Measurements from ENCODE around the gene NPRL2. TPM values are rescaled to one million over a fixed set of nuclear protein-coding genes. Genes with fewer than 3 reads are reported as not detected.

The NPRL2 gene
- total RNA-seq, 2 donors from 2014 or later, result 22.8 to 32.1 TPM

GRCh38 chr3:50345586-50346234 lies 4.9 kb downstream of the NPRL2 start, which contains the start of gene ZMYND10:
TSS of gene ZMYND10 (minus strand) at chr3:50345732. CDS start at chr3:50345579, 153 bp downstream.
- TF ChIP-seq CTCF (IDR thresholded peaks at IDR 0.05) (no peak), POLR2AphosphoS5 (IDR thresholded peaks at IDR 0.05) (peak; percentile 27)
- WGBS, result 12% methylated on average over 41 of the region's 45 CpGs
- peak within 1 kb of the TSS in 1 of 2 donors; percentile 14 for H3K27ac ChIP-seq
- H3K27me3 ChIP-seq (replicated peaks; ENCODE audit: insufficient read depth), result no peaks in the 10 kb centered on the region
- no peaks in the 10 kb centered on the region for H3K36me3 ChIP-seq
- H3K4me3 ChIP-seq, result peak within 1 kb of the TSS; percentile 9 to 33
- DNase-seq (ENCODE audit: low spot score), result peak; percentile 43
- no peaks in the 10 kb centered on the region for H3K9me3 ChIP-seq
- peaks cover 10% of the 10 kb centered on the region for H3K4me1 ChIP-seq (replicated peaks)
- intact Hi-C loops (cut with DNase I), result loop anchor here (2.0 to 10.0 kb wide), 2 partner anchors 197 to 1059 kb away; no protein-coding TSS in a partner anchor

GRCh38 chr3:50345008-50345407 lies 5.6 kb downstream of the NPRL2 start:
- no peak for TF ChIP-seq POLR2AphosphoS5 (IDR thresholded peaks at IDR 0.05)
- no peak for TF ChIP-seq CTCF (IDR thresholded peaks at IDR 0.05)
- no peak for TF ChIP-seq POLR2A (IDR thresholded peaks at IDR 0.05)
- no peak for DNase-seq (ENCODE audit: low spot score)
- H3K4me1 ChIP-seq (replicated peaks), result peaks cover 10% of the 10 kb centered on the region
- 55% methylated on average over 6 of the region's 8 CpGs for WGBS
- no peaks in the 10 kb centered on the region for H3K36me3 ChIP-seq
- peak overlapping the region; percentile 9 to 33 for H3K4me3 ChIP-seq
- no peaks in the 10 kb centered on the region for H3K27me3 ChIP-seq (replicated peaks; ENCODE audit: insufficient read depth)
- H3K27ac ChIP-seq, result no peak overlapping the region
- no peaks in the 10 kb centered on the region for H3K9me3 ChIP-seq
- intact Hi-C loops (cut with DNase I), result loop anchor here (10.0 kb wide), 1 partner anchor 1060 kb away; no protein-coding TSS in a partner anchor

- Histone ChIP-seq H3K36me3 (no peaks in the 10 kb centered on the region), H3K4me1 (replicated peaks) (peaks cover 7% of the 10 kb centered on the region), H3K9me3 (no peaks in the 10 kb centered on the region), H3K27ac (no peak overlapping the region), H3K27me3 (replicated peaks; ENCODE audit: insufficient read depth) (no peaks in the 10 kb centered on the region), H3K4me3 (no peak overlapping the region)
- DNase-seq (ENCODE audit: low spot score), result no peak
- WGBS, result 91% methylated on average over 13 of the region's 13 CpGs
- intact Hi-C loops (cut with DNase I), result loop anchor here (10.0 kb wide), 1 partner anchor 1062 kb away; no protein-coding TSS in a partner anchor
- TF ChIP-seq CTCF (IDR thresholded peaks at IDR 0.05), result no peak
- no peak for TF ChIP-seq POLR2A (IDR thresholded peaks at IDR 0.05)
- TF ChIP-seq POLR2AphosphoS5 (IDR thresholded peaks at IDR 0.05), result no peak
Observed at GRCh38 chr3:50342813-50343633, 7.6 kb downstream of the NPRL2 start.

GRCh38 chr3:50341996-50342650 lies 8.5 kb downstream of the NPRL2 start:
- no peaks in the 10 kb centered on the region for H3K36me3 ChIP-seq
- WGBS, result 93% methylated on average over 13 of the region's 13 CpGs
- intact Hi-C loops (cut with DNase I), result loop anchor here (10.0 kb wide), 1 partner anchor 1063 kb away; no protein-coding TSS in a partner anchor
- H3K4me3 ChIP-seq, result no peak overlapping the region
- H3K27me3 ChIP-seq (replicated peaks; ENCODE audit: insufficient read depth), result no peaks in the 10 kb centered on the region
- H3K27ac ChIP-seq, result no peak overlapping the region
- no peak for DNase-seq (ENCODE audit: low spot score)
- H3K9me3 ChIP-seq, result no peaks in the 10 kb centered on the region
- H3K4me1 ChIP-seq (replicated peaks), result peaks cover 8% of the 10 kb centered on the region
- TF ChIP-seq POLR2AphosphoS5 (IDR thresholded peaks at IDR 0.05), result no peak
- no peak for TF ChIP-seq POLR2A (IDR thresholded peaks at IDR 0.05)
- TF ChIP-seq CTCF (IDR thresholded peaks at IDR 0.05), result no peak

Data from prostate gland (tissue), 2 donors.